Endothelial cell of umbilical vein (primary cell): ENCODE data around the gene RASSF6.
"Not testable (repeated sequence)": the region's sequence is repeated elsewhere in the genome, so short reads cannot be mapped to it uniquely, and the experiment has no call there.

Experiments
- CTCF ChIP-seq, 2 donors: IDR thresholded peaks; 1 replicate in 1 of 2; 2 replicates in 1 of 2; pipeline ENCODE4 v1.5.1; 2011; ENCODE audit warnings: low read length in 2 of 2, mild to moderate bottlenecking in 2 of 2, moderate library complexity in 2 of 2, control low read depth in 1 of 2, inconsistent platforms in 1 of 2, low read depth in 1 of 2; ENCODE audit not compliant: insufficient read depth in 1 of 2; ENCODE audit errors: extremely low read depth in 1 of 2
- EZH2 ChIP-seq: IDR thresholded peaks from 2 replicates; pipeline ENCODE4 v1.6.1; 2012; ENCODE audit warnings: borderline replicate concordance, low read depth, mild to moderate bottlenecking, moderate library complexity, low read length, inconsistent platforms; ENCODE audit not compliant: severe bottlenecking
- FOS ChIP-seq: IDR thresholded peaks from 2 replicates; pipeline ENCODE4 v1.6.1; 2011; ENCODE audit warnings: mild to moderate bottlenecking, low read length, moderate library complexity, borderline replicate concordance; ENCODE audit not compliant: insufficient read depth
- GATA2 ChIP-seq: IDR thresholded peaks from 2 replicates; pipeline ENCODE4 v1.7.0; 2011; ENCODE audit warnings: low read depth, mild to moderate bottlenecking, moderate library complexity, mixed read lengths, low read length; ENCODE audit not compliant: insufficient read length, insufficient read depth
- JUN ChIP-seq: IDR thresholded peaks from 2 replicates; pipeline ENCODE4 v1.6.1; 2011; ENCODE audit warnings: borderline replicate concordance, low read depth; ENCODE audit not compliant: insufficient read length, insufficient read depth
- MAX ChIP-seq: IDR thresholded peaks from 2 replicates; pipeline ENCODE4 v1.6.1; 2011; ENCODE audit not compliant: insufficient read depth, insufficient read length
- MYC ChIP-seq: IDR thresholded peaks from one replicate; pipeline ENCODE4 v1.6.1; 2011; ENCODE audit warnings: mild to moderate bottlenecking, low read depth, low read length
- POLR2A ChIP-seq: IDR thresholded peaks from 2 replicates; pipeline ENCODE4 v1.6.1; 2012; ENCODE audit warnings: low read depth, mild to moderate bottlenecking, control low read depth, low read length
- POLR2AphosphoS5 ChIP-seq: IDR thresholded peaks from 2 replicates; pipeline ENCODE4 v1.6.1; 2012; ENCODE audit warnings: low read depth, mild to moderate bottlenecking, control low read depth, low read length, moderate library complexity; ENCODE audit not compliant: insufficient read depth

DNA sequence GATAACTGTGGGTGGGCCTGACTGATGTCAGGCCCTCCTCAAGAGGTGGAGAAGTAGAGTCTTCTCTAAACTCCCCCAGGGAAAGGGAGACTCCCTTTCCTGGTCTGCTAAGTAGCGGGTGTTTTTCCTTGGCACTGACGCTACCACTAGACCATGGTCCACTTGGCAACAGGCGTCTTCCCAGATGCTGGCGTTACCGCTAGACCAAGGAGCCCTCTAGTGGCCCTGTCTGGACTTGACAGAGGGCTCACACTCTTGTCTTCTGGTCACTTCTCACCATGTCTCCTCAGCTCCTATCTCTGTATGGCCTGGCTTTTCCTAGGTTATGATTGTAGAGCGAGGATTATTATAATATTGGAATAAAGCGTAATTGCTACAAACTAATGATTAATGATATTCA lies 45.7 kb upstream of the RASSF6 start:
- TF ChIP-seq POLR2A; CTCF (IDR thresholded peaks at IDR 0.05; ENCODE audit: extremely low read depth in 1 of 2, insufficient read depth in 1 of 2, low read depth in 1 of 2, low read length in 2 of 2); MAX; EZH2; POLR2AphosphoS5; JUN; MYC; FOS; GATA2: not testable (repeated sequence)
